Peyer's patch (tissue), 4 donors: ENCODE data around the gene DSCAML1.

Experiments used
- CTCF ChIP-seq, 6 experiments: fragments of 450-650 bp in 4 of 6; fragments of 200-600 bp in 2 of 6; sonication (generic) in 1 of 6; IDR thresholded peaks; one replicate each; pipeline ENCODE4 v1.5.1; 2017 to 2019; ENCODE audit warnings: antibody characterized with exemption in 6 of 6, mild to moderate bottlenecking in 3 of 6, moderate library complexity in 1 of 6
- POLR2A ChIP-seq, 2 donors: fragments of 450-650 bp; IDR thresholded peaks; one replicate each; pipeline ENCODE4 v1.5.1; 2017; ENCODE audit warnings: antibody characterized with exemption in 2 of 2, mild to moderate bottlenecking in 2 of 2, moderate library complexity in 2 of 2

GRCh38 chr11:117789241-117789640, 7.8 kb downstream of the DSCAML1 start:
- TF ChIP-seq POLR2A (IDR thresholded peaks at IDR 0.05): no peak
- no peak for TF ChIP-seq CTCF (IDR thresholded peaks at IDR 0.05)
